ENCODE results near the gene SLC43A3.
A peak's percentile ranks its signal among the peaks of the same experiment; 100 is the strongest.
"Not testable (repeated sequence)": the region's sequence is repeated elsewhere in the genome, so short reads cannot be mapped to it uniquely, and the experiment has no call there.

Gene SLC43A3

DNA sequence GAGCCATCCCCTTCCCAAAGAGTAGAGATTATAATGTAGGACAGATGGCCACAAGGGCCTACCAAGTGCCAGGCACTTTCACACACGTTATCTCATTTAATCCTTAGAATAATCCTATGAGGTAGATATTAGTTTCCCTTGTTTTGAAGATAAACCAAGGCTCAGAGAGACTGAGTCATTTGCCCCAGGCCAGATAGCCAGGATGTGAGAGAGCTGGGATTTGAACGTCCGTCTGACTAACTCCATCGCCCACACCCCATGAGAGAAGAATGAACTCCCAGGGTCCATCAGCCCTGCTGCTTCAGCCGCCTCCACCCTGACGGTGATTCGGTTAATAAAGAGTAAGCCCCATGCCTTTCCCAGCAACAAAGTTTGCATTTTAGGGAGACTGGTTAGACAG is 56.7 kb downstream of the SLC43A3 start:
- H3K9ac ChIP-seq = no peak overlapping the region

DNA sequence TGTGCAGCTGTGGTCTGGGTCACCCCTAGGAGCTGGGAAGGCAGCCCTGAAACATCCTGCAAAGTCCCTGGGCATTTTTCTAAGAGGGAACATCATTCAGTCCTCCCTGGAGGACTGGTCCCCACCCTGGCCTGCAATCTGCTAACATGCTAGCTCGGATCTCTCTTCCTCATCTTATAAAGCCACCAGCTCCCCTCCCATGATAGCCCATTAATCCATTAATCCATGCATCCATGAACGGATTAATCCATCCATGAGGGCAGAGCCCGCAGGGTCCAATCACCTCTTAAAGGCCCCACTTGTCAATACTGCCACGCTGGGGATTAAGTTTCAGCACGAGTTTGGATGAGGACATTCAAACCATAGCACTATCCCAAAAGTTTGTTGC is 58.1 kb downstream of the SLC43A3 start:
- Histone ChIP-seq H3K27me3 (no peaks in the 10 kb centered on the region), H3K9me3 (replicated peaks in 1 of 11) (peaks cover 0 to 6% (median 0%) of the 10 kb centered on the region in 11 experiments; a peak in 1 of 22 replicates), H3K4me2 (peak overlapping the region in 5 of 11 experiments; percentile 1 to 35 (median 18); a peak in 6 of 22 replicates), H3K4me1 (peaks cover 0 to 38% (median 19%) of the 10 kb centered on the region in 10 experiments; a peak in 16 of 20 replicates), H4K20me1 (no peaks in the 10 kb centered on the region), H3K9ac (no peak overlapping the region), H3K36me3 (no peaks in the 10 kb centered on the region), H3K27ac (no peak overlapping the region), H3K4me3 (no peak overlapping the region)
- TF ChIP-seq Cebpa-rat (IDR thresholded peaks at IDR 0.05) = no peak

More for the DNA sequence above, 56.7 kb downstream of the SLC43A3 start:
- H3K27ac ChIP-seq = no peak overlapping the region
- no peak for TF ChIP-seq Cebpa-rat (IDR thresholded peaks at IDR 0.05)
- H3K4me3 ChIP-seq = no peak overlapping the region
- no peaks in the 10 kb centered on the region for H3K36me3 ChIP-seq
- no peaks in the 10 kb centered on the region for H3K27me3 ChIP-seq
- H3K4me2 ChIP-seq = peak overlapping the region in 2 of 11 experiments; percentile 13 to 44; a peak in 3 of 22 replicates
- H4K20me1 ChIP-seq = no peaks in the 10 kb centered on the region
- H3K4me1 ChIP-seq = peaks cover 9 to 39% (median 27%) of the 10 kb centered on the region in 10 experiments
- H3K9me3 ChIP-seq (replicated peaks in 1 of 11) = peaks cover 0 to 8% (median 0%) of the 10 kb centered on the region in 11 experiments; a peak in 1 of 22 replicates

DNA sequence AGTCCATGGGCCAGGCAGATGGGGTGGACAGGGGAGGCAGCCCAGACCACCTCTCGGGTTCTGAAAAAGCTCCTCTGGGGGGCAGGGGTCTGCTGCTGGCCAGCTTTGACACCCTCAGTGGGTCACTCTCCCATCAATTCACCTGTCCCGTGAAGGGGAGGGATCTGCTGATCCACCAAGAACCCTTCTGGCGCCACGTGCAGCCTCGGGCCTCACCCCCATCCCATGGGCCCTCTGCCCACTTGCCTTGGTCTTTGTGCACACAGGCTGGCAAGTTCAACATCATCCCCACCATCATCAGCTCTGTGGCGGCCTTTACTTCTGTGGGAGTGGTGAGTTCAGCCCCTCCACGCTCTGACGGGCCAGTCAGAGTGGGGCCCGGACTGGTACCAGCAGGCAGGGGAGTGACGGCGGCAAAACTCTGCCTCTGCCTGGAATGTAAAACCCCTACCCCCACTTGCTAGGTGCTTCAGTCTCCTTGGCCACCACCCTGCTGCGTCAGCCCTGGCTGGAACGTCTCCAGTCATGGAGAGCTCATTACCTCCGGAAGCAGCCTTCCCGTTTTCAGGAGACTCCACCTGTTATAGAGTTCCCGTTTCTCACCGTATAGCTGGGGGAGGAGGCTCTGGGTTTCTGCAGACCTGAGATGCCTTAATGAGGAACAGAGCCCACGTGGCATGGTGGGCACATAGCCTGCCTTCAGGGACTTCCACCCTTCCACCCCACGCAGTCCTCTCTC is 58.6 kb downstream of the SLC43A3 start:
- TF ChIP-seq Cebpa-rat (IDR thresholded peaks at IDR 0.05) = no peak
- Histone ChIP-seq H3K4me2 (peak overlapping the region in 5 of 11 experiments; percentile 1 to 35 (median 18); a peak in 6 of 22 replicates), H3K4me3 (no peak overlapping the region), H3K9ac (no peak overlapping the region), H3K4me1 (peaks cover 0 to 38% (median 19%) of the 10 kb centered on the region in 10 experiments; a peak in 16 of 20 replicates), H3K27ac (no peak overlapping the region), H4K20me1 (no peaks in the 10 kb centered on the region), H3K9me3 (replicated peaks in 1 of 11) (0 out of 22 replicates have a peak, but pooled peaks cover 0 to 2% (median 0%) of the 10 kb centered on the region in 11 experiments), H3K36me3 (no peaks in the 10 kb centered on the region), H3K27me3 (no peaks in the 10 kb centered on the region)

DNA sequence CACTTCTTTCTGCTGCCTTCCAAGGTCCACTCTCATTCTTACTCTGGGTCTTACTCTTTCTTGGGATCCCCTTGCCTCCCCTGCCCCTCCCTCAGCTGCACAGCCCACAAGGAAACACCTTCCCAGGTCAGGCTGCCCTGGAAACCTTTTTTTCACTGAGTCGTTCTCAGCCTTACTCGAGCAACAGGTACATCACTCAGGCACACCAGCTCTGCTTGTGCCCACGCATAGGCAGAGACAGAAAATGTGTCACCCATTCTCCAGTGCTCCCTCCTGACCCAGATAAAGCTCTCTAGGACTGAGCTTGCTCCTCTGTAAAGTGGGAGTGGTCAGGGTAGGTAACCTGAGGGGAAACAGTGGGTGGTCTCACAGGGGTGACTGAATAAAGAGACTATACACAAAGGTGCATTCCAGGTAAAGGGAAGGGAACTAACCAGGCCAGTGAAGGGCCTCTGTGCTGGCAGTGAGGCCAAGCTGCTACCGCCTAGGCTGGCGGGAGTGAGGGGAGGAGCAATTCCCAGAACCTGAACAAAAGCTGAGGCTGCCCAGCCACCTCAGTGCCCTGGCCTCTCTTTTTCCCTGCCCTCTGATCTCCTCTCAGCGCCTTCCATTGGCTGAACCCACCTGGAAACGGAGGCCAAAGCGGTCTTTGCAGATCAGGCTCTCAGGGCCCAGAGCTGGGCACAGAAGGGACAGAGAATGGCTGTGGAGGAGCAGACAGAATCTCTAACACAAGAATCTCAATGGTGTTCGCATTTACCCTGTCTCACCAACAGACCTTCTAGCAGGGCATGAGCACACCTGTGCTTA is 61.9 kb downstream of the SLC43A3 start:
- H3K4me1 ChIP-seq = peaks cover 0 to 19% (median 11%) of the 10 kb centered on the region in 10 experiments; a peak in 12 of 20 replicates
- no peak overlapping the region for H3K4me2 ChIP-seq
- TF ChIP-seq Cebpa-rat (IDR thresholded peaks at IDR 0.05) = no peak
- H3K36me3 ChIP-seq = no peaks in the 10 kb centered on the region
- no peaks in the 10 kb centered on the region for H3K9me3 ChIP-seq (replicated peaks in 1 of 11)
- H3K27me3 ChIP-seq = no peaks in the 10 kb centered on the region
- H3K27ac ChIP-seq = no peak overlapping the region
- no peak overlapping the region for H3K4me3 ChIP-seq
- no peak overlapping the region for H3K9ac ChIP-seq
- H4K20me1 ChIP-seq = no peaks in the 10 kb centered on the region

DNA sequence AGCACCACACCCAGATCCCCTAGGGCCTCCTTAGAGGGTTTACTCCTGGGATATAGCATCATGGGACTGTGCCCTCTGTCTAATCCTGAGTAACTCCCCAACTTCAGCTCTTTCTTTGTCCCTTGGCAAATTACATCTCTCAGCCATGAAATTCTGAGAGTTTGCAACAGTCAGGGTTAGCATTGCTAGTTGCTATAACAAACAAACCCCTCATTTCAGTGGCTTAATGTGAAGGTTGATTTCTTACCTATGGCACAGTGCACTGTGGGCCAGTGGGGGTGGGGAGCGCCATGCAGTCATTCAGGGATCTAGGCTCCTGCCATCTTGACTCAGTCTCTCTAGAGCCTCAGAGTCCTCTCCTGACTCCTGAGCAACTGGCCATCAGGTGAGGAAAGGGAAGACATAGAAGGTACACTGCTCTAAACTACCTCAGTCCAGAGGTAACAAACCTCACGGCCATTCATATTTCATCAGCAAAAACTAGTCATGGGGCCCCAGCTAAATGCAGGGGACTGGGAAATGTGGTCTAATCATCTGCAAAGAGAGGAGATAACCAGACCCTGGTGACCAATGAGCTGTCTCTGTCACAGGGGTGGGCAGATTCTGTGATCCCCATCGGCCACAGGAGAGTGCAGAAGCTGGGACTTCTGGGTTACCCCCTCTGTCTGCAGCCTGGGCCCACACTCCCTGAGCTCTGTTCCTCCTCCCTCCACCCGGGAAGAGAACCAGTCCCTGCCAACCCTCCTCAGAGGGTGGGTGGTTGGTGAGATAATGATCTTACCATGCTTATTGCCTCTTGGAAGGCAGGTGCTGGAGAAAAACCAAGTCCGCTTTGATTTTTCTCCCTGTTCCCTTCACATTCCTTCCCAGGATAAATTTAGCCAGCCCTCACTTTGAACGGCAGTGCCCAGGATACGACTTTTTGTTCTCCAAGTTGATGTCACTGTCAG is 63.5 kb downstream of the SLC43A3 start:
- TF ChIP-seq Cebpa-rat (IDR thresholded peaks at IDR 0.05) = no peak
- Histone ChIP-seq H3K27ac (no peak overlapping the region), H3K9ac (no peak overlapping the region), H3K4me1 (peaks cover 0 to 17% (median 12%) of the 10 kb centered on the region in 10 experiments; a peak in 16 of 20 replicates), H3K4me2 (no peak overlapping the region), H3K36me3 (no peaks in the 10 kb centered on the region), H3K27me3 (no peaks in the 10 kb centered on the region), H3K4me3 (no peak overlapping the region), H4K20me1 (no peaks in the 10 kb centered on the region), H3K9me3 (replicated peaks in 1 of 11) (no peaks in the 10 kb centered on the region)

DNA sequence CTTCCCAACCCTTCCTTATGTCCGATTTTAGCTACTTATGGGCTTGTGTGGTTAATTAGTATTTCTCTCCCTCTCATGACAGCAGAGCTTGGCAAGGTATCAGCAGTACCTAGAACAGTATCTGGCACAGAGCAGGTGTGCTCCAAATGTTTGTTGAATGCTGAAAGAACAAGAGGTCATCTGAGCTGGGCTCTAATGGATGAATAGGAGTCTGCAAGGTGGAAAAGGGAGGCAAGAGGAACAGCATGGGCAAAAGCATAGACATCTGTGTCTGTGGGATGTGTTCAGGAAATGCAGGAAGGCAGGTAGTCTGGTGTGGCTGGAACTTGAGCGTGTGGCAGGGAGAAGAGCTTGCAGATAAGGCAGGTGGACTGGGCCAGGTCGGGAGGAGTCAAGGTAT is 65.0 kb downstream of the SLC43A3 start:
- H3K27me3 ChIP-seq = no peaks in the 10 kb centered on the region
- no peaks in the 10 kb centered on the region for H4K20me1 ChIP-seq
- no peak overlapping the region for H3K9ac ChIP-seq
- no peaks in the 10 kb centered on the region for H3K36me3 ChIP-seq
- no peak for TF ChIP-seq Cebpa-rat (IDR thresholded peaks at IDR 0.05)
- no peak overlapping the region for H3K4me2 ChIP-seq
- peaks cover under 1 to 29% (median 15%) of the 10 kb centered on the region in 10 experiments; a peak in 18 of 20 replicates for H3K4me1 ChIP-seq
- no peaks in the 10 kb centered on the region for H3K9me3 ChIP-seq (replicated peaks in 1 of 11)
- H3K4me3 ChIP-seq = no peak overlapping the region
- H3K27ac ChIP-seq = no peak overlapping the region

DNA sequence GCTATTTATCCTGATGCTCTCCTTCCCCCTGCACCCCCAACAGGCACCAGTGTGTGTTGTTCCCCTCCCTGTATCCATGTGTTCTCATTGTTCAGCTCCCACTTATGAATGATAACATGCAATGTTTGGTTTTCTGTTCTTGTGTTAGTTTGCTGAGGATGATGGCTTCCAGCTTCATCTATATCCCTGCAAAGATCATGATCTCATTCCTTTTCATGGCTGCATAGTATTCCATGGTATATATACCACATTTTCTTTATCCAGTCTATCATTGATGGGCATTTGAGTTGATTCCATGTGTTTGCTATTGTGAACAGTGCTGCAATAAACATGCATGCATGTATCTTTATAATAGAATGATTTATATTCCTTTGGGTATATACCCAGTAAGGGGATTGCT is 65.5 kb downstream of the SLC43A3 start:
- H3K27me3 ChIP-seq; H3K4me2 ChIP-seq; H4K20me1 ChIP-seq; H3K4me3 ChIP-seq; H3K9me3 ChIP-seq (replicated peaks in 1 of 11); H3K36me3 ChIP-seq; H3K9ac ChIP-seq; H3K27ac ChIP-seq: not testable (repeated sequence)
- peaks cover 6 to 34% (median 20%) of the 10 kb centered on the region in 10 experiments for H3K4me1 ChIP-seq

DNA sequence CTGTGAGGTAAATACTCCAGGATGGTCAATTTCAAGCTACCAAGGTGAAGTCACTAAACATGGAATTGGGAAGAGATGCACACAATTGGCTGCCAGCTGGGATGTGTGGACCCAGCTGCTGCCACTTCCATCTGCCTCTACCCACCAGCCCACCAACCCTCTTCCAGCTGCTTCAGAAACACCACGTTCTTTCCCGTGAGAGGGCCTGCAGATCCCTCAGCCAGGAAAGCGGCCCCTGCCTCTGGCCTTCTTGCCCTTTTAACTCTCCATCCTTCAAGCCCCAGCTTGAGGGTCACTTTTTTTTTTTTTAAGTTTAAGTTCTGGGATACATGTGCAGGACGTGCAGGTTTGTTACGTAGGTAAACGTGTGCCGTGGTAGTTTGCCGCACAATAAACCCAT is 65.9 kb downstream of the SLC43A3 start:
- H3K9ac ChIP-seq = no peak overlapping the region
- H3K4me1 ChIP-seq = peaks cover 10 to 39% (median 25%) of the 10 kb centered on the region in 10 experiments
- H4K20me1 ChIP-seq = no peaks in the 10 kb centered on the region
- no peaks in the 10 kb centered on the region for H3K36me3 ChIP-seq
- H3K9me3 ChIP-seq (replicated peaks in 1 of 11) = no peaks in the 10 kb centered on the region
- H3K4me2 ChIP-seq = no peak overlapping the region
- H3K4me3 ChIP-seq = no peak overlapping the region
- H3K27me3 ChIP-seq = no peaks in the 10 kb centered on the region
- no peak overlapping the region for H3K27ac ChIP-seq
- no peak for TF ChIP-seq Cebpa-rat (IDR thresholded peaks at IDR 0.05)

All from BLaER1 treated with 17β-estradiol and CSF1 and Interleukin-3, amounts not matched to agents 10 nM and 100 nM (cell line).